ENCODE results near the gene TTC28.

The TTC28 gene

DNA sequence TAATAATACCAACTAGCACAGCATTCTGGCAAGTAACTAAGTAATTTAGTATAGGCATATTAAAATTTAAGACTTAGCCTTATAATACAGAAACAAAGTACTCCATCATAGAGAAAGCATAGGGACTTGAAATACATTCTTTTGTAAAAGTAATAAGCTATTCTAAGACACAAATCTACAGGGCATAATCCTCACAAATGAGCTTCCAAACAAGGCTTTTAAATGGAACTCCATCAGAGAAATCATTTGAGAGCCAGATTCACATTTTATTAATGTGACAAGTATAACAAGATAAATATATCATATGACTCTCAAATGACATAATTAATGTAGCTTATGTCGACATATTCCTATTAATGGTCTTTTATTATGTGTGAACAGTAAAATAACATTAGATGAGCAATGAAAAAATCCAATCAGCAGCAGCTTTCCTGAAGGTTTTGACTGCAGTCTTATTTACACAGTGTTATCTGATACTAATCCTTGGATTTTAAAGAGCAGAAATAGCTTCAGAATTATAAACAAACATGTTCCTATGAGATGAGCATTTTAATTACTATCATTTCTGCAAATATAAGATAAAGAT, 241.4 kb downstream of the TTC28 start:
- DNase-seq, result no peak

DNA sequence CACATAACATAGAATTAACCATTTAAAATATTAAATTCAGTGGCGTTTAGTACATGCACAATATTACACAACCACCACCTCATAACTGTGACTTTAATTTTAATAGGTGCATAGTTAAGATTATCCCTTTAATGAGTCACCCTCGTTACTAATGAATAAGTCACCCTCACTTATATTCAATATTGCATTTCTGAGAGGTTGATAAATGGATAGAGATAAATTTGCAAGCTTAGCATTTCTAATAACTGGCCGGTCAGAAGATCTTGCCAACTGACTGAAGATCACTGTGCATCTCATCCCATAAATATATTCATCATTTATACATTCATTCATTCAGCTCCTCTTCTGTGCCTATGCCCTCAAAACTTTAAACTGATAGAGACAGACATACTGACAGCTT, 243.7 kb downstream of the TTC28 start:
- no peak for DNase-seq

DNA sequence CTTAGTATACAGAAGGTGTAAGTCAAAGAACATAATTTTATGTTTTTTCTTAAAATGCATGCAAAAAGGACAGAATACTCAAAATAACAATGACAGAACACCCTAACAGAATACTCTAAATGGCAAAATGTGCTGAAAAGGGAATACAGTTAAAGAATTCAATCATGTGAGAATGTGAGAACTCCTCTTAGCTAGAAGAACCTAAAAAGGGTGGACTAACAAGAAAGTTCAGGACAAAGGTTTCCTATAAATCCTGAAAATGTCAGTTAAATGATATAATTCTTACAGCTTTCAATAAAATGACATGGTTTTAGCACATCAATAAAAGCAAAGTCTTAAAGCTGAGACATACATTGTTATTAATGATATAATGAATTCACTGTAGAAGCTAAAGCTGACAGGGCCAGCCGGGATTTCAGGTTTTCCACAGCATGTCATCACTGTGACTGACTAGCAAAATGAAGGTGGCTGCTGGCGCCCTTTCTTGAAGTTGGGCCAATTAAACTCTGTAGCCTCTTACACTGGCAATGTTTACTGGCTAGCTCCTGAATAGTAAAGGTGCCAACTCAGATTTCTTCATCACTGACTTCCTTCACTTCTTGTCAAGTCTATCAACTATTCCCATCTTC, 244.4 kb downstream of the TTC28 start:
- DNase-seq, result no peak

DNA sequence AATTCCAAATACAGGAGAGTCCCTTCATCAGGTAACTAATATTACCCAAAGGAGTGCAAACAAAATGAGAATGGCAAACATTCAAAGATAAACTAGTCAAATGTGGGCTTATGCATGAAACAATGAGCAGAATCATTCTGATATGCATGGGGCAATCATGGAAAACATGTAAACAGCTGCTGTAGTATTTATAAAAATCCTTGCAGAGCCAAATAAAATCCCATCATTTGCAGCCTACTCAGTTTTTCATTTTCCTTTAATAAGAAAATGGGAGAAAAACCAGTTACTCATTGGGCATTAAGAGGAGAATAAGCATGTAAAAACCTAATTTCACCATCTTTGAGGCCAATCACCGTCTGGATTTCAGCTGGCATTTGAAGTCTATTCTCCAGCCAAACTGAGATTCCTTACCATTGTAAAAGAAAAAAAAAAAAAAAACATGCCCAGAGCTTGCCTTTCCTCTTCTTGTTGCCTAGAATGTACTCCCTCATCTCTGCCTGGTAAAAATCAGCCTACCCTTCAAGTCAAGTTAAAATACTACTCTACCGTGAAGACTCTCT, 249.1 kb downstream of the TTC28 start:
- no peak for DNase-seq

DNA sequence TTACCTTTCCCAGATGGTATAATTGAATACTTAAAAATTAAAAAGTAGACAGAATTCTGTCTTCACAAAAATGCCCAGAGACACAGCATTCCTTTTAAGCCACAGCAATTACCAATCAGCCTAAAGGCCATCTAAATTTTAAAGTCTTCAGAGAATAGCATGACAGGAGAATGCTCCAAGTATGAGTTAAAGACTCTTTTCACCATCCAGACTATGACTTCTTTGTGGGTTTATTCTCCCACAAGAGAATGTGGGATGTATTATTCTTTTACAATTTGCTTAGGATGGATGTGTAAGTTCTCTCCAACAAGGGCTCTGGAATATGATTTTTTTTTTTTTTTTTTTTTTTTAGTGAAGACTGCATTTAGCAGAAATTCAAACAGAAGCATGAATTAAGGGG, 249.9 kb downstream of the TTC28 start:
- DNase-seq, result no peak

DNA sequence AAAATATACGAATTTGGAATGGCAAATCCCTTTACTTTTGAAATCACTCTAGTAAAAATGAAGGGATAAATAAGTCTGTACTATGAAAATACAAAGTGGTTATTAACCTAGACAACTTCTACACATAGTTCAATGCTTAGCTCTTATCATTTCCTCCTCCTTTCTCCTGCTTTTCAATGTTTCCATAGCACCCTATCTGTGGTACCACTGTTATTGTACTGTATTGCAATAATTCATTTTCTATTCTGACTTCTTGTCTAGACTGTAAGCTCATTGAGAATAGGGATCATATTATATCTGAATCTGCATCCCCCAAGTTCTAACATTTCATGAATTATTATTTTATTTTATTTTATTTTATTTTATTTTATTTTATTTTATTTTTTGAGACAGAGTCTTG, 251.4 kb downstream of the TTC28 start:
- no peak for DNase-seq

DNA sequence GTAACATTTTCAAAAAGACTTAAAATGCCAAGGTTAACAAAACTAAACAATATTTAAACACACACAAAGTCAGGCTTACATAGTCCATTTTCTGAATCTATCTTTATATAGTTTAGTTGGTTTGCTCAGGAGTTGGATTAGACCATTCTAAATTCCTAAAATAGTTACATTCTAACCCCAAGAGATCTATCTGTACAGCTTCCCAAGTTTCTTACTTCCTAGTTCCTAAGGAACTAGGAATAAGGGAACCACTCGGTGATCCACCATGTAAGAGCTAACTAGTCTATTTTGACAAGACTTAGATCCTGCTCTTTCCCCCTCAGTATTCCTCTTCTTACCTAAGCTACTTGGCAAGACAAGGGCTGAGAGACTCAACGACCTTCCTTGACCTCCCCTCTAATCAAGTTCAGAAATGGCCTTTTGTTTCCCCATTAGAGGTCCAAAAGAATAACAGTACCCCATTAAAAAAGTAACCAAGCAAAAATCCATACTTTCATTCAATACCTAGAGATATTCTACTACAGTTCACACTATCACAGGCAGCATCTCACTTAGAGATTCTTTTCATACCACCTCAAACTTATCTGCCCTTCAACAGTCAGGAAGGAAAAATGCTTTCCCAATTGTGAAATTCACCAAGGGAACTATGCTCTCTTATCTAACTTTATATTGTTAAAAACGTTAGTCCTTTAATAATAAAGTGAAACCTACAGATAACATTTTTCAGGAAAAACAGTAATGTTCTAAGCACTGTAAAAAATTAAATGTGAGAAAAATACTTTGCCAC, 253.1 kb downstream of the TTC28 start:
- no peak for DNase-seq

DNA sequence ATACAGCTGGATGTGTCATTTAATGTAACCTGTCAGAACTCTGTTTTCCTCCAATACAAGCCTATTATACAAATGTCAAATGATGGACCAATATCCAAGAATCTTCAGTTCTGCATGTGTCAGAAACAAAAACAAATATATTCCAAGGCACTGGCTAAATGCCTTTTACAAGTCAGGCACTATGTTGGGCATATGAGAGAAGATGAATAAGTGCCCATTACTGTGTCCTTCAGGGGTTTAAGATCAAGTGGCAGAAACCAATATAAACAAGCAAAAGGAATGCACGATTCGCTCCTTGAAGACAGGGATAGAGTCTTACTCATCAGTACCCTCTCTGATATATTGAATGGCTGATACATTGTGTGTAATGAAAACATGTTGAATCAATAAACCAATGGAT, 254.4 kb downstream of the TTC28 start:
- DNase-seq, result no peak

DNA sequence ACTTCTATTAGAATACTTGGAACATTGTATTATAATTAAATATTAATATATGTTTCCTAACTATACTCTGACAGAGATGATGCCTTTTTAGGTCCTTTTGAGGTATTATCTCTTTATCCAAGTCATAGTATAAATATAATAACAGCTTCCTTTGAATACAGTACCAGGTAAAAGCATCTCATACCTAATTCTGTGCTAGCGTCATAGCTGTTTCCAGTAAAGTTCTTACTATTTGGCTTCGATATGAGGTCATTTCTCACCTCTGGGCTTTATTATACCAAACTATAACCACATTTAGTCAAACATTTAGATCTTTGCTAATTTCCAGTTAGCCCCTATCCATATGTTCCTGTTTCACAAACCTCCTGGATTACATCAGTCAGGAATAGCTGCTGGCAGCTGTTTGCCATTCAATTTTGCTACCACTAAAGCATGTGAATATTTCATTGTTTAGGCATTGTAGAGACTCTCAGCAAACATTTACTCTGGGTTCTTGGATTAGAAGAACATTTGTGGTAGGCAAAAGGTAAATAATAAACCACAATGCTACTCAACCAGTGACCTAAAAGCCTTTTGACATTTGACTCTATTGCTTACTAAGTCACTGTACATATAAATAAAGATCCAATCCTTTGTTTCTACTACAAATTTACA, 255.1 kb downstream of the TTC28 start:
- DNase-seq, result no peak

DNA sequence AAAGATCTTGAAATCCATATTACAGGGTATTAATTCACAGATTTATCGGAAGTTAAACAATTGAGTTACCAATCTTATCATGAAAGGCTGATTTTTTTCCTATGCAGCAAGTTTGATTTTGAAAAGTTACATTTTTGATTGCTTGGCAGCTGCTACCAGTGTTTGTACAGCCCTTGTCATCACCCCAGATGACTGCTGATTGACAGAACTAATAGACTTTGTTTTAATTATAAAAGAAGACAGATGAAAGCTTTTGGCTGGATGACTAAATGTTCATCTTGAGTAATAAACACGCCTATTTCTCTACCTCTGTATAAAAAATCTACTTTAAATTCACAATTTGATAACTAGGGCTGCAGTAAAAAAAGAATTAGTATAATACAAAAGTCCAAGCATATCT, 259.7 kb downstream of the TTC28 start:
- DNase-seq, result no peak

DNA sequence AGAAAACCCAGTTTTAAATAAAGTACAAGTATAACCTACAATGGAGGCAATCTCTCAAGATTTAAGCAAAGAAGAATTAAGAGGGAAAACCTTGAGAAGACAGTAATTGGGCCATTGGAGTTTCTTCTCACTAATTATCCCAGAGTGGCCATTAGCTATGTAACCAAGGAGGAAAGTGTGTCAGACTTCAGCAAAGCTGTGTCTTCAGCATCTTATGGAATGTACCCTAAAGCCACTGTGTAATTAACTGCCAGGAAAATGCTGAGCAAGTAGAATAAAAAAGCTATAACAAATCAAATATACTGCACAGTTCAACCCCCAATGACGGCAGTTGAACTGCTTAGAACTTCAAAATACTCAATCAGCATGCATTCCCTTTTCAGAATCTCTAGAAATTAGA, 261.6 kb downstream of the TTC28 start:
- no peak for DNase-seq

DNA sequence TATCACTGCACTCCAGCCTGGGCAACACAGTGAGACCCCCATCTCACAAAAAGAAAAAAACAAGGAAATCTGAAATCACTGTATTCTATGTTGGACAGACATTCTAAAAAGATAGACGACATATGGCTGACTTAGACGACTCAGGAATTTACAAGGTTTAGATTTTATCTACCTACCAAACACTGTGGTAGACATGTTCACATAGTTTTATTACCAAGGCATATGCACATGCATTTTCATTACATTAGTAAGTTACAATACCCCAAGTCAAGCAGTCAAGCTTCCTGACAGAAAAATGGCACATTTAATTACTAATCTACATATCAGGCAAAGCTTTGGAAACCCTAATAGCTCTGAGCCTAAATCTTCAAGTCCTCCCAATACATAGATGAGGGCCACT, 262.2 kb downstream of the TTC28 start:
- DNase-seq, result no peak

DNA sequence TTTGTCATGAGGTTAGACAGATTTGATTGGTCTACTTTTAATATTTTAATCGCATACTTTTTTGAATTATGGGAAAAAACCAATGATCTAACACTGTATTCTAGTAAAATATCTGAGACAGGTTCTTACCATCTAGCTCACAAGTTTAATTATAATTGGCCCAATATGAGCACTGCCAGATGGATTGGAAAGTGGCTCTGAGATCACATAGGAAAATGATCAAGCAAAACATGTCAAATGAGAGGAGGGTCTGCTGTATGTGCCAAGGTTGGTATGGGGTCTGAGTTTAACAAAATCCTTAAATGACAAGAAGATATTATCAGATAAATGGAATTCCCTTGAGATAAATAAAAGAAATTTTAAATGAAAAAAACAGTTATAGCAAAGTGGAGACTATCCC, 264.7 kb downstream of the TTC28 start:
- DNase-seq, result no peak

DNA sequence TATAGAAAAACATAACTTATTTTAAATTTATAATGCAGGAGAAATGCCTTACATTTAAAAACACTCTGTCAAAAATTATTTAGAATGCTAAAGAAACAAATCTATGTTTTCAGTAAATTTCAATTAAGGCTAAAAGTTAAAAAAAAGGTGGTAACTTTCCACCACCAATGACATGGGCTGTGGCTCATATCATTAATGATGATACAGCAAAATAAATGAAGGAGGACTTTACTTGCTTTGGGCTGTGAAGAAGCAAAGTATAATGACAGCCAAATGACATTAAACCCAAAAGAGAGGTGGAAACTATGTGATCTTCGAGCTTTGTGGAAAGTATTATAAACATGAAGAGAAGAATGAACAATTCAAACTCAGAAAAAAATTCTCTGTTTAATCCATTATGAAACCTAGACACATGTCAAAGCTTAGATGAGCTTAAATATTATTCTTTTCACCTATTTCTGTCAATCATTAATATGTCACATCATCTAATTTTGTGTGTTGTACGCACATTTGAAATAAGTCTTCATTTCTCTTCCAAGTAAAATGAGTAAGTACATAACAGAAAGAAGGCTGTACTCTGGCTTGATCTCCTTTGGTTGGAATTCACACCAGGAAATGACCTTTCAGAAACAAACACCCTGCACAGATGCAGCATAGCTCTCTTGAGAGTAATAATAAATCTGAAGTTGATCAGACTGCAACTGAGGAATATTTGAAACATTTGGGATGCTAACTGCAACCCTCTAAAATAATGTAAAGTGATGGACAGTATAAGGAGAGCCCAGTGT, 265.8 kb downstream of the TTC28 start:
- DNase-seq, result no peak

DNA sequence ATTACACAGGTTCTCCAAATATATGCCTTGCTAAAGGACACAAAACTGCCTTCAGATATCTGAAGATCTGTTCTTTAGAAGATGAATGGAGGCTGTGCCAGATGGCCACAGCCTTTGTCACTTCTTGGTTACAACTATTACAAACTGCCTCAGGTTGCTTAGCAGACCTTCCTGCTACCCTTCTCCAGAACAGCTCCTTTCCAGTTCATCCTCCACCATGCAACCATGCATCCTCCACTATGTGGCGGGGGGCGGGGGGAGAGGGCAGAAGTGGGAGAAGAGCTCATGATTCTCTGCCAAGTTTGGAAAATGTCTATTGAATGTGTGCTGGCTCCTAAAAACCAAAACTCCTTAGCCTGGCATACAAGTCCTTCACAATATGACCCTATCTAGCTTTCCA, 267.5 kb downstream of the TTC28 start:
- no peak for DNase-seq

DNA sequence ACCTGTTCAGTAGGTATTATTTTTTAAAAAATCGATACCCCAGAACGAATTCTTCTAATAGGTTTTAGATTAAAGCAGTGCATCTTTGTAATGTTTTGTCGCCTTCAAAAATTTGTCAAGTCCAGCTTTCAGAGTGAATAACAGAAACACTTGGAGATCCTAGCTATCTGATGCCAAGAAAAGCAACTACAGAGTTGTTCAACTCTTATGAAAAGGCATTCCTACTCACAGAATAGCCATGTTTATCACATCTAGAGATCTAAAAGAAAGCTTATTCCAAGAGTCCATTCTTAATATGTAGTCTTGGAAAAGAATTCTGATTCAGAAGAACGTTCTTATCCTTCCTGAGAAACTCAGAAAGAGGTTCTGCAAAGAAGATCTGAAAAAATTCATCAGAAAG, 268.5 kb downstream of the TTC28 start:
- no peak for DNase-seq

DNA sequence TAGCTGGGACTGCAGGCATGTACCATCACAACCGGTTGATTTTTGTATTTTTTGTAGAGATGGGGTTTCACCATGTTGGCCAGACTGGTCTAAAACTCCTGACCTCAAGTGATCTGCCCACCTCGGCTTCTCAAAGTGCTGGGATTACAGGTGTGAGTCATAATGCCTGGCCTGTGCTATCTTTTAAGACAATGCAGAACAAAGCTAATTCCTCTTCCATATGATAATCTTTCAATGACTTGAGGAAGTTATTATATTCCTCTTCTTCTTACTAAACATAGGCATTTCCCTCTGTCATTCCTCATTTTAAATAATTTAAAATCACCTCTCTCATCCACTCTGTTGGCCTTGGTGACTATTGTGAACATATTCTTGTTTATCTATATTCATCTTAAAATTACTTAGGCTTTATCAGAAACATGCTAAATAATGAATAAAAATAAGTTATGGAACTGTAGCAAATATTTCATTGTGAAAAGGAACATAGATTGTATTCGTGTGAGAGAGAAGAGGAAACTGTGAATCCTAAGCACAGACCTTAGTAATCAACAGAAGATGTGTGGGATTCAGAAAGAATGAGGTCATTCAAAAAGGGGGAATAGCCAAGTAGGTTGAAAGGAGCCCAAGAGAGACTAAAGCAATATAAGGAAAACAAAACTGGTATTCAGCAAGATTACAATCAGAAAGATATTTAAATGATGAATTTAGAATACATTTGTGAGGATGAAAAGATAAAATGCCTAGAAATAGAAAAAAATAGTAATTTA, 269.4 kb downstream of the TTC28 start:
- DNase-seq, result peak in 1 of 2 donors; percentile 22

DNA sequence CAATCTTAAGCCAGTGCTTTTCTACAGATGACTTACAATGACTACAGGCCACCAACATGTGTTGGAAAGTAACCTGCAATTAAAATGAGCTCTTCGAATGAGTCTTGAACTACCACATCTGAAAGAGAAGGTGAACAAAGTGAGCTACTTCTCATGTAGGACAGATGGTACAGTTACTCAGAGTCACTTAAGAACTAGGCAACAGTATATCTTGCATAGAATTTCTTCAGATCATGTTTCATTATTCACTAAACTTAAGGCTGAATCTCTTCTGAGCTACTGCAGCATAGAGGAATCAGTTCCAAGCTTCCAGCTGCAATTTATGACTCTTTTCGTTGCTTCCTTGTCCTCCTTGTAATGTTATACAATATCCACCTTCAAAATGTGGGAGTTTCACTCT, 270.9 kb downstream of the TTC28 start:
- no peak for DNase-seq

DNA sequence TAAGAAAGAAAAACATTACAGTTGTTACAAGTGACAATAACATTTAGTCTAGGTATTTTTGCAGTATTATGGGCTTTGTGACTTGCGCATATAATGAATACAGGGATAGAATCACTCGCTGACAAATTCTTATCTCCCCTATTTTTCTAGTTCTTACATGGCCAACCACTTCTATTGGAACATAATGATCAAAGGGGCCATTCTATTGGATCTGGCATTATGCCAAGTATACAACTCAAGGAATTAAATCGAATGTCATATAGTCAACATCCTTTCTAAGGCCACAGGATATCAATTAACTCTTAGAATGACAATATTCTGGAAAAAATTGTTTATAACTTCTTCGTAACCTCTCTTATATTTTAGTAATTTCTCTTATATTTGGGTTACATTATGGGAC, 272.0 kb downstream of the TTC28 start:
- no peak for DNase-seq

DNA sequence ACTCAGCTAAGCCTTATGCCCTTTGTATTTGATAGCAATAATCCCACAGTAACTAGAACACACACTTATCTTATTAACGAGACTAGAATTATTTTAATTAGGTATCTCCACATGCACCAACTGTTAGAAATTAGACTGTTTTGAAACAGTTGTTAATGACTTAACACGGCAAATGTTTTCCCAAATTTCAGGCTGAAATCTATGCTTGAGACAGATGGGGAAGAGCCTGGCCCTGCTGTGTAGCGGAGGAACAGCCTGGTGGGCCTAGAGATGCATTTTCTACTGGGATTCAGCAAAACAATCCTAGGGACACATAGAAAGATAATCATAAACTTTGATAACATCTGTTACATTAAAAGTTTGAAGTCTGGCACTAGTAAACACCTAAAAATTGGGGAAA, 273.4 kb downstream of the TTC28 start:
- DNase-seq, result no peak

DNA sequence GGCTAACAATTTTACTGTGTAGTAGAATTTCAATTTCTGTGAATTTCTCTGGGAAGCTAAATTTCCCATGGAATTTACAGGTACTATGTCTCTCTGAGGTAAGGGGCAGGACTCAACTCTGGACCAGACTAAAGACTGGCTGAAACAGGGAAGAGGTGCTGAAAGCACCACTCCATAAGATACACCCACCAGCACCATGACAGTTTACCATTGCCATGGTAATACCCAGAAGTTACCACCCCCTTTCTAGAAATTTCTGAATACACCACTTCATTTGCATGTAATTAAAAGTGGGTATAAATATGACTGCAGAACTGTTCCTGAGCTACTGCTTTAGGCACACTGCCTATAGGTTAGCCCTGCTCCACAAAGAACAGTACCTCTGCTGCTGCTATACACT, 274.1 kb downstream of the TTC28 start:
- no peak for DNase-seq

DNA sequence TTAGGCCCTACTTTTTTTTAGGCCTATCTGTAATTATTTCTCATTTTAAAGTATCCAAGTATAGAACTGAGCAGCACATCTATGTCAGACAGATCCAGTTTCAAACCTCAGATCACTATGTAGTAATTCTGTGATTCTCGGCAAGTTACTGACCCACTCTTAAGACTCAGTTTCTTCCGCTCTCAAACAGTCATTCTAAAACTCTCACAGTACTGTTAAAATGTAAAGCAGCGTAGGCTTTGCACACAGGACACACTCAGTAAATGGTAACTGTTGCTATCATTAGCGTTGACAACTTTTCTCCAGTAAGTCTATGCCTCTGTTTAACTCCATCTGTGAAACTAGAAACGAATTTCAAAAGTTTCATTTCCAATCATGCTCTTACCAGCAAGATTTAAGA, 277.1 kb downstream of the TTC28 start:
- no peak for DNase-seq

Measured in hippocampal formation (tissue), 2 donors.